ENCODE data around the gene ATP13A1.
A peak's percentile ranks its signal among the peaks of the same experiment; 100 is the strongest.
"Not testable (repeated sequence)": the region's sequence is repeated elsewhere in the genome, so short reads cannot be mapped to it uniquely, and the experiment has no call there.

Gene ATP13A1

DNA sequence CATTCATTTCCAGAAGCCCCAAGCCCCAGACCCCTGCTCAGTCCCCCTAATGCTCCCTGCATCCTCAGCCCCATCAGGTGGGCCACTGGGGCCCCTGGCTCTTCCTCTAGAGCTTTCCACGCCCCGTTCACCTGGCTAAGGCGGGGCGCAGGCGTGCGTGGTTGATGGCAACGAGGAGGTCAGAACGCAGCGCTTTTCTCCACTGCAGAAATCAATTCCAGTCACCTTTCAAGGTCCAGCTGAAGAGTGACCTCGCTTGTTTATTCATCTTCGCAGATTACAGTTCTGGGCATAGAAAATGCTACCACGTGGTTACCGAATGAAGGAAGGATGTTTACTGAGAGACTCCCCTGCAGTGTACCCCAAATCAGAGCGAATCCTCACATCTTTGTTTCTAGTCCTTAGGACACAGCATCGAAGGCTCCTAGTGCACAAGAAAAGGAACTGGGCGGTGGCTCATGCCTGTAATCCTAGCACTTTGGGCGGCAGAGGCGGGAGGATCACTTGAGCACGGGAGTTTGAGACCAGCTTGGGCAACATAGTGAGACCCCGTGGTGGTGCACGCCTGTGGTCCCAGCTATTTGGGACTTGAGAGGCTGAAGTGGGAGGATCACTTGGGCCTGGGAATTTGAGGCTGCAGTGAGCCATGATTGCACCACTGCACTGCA lies 44.2 kb downstream of the ATP13A1 start:
- no peak for DNase-seq

DNA sequence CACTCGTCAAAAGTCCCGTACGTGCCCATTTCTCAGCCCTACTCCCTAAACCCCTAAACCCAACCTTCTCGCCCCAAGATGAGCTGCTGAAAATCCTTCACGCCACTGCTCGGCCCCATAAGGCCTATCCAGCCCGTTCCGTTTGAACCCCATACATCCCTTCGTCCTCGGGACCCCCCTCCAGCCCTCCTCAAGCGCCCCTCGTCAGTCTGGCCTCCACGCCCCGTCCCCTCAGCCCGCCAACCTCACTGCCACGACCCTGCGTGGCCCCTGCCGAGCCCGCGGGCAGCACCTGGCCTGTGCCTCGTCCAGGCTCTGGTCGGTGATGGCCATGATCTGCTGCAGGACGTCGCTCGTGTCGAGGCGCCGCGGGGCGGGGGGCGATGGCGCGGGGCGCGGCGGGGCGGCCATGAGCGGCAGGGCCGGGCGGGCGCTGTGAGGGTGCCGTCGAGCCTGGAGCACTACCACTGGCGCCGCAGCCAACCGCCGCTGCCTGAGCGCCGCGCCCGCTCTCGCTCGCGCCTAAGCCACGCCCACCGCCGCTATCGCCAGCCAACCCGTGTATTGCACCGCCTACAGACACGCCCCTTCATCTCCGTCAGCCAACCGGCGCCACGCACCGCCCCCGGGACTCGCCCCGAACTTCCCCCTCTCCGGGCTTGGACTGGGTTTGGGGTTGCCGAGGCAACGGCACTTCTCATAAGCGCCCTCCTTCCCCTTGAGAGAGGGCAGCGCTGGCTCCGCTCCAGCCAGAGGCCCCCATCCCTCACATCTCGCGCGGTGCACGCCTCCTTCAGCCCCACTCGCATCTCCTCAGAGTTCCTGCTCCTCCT lies 45.0 kb downstream of the ATP13A1 start, which contains the start of gene PBX4:
TSS of gene PBX4 (minus strand) at position 469 of the 833 bp plus-strand sequence. CDS start at position 411, 58 bp downstream.
- DNase-seq, result peak; percentile 93

DNA sequence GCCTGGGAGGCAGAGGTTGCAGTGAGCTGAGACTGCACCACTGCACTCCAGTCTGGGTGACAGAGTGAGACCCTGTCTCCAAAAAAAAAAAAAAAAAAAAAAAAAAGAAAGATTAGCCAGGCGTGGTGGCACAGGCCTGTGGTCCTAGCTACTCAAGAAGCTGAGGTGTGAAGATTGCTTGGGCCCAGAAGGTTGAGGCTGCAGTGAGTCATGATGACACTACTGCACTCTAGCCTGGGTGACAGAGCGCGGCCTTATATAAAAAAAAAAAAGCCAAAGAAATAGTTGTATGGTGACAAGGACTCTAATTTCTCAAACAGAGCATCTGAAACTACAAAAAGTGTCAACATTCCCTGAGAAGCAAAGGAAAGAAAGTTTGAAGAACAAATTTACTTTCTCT lies 48.4 kb downstream of the ATP13A1 start:
- peak; percentile 31 for DNase-seq

DNA sequence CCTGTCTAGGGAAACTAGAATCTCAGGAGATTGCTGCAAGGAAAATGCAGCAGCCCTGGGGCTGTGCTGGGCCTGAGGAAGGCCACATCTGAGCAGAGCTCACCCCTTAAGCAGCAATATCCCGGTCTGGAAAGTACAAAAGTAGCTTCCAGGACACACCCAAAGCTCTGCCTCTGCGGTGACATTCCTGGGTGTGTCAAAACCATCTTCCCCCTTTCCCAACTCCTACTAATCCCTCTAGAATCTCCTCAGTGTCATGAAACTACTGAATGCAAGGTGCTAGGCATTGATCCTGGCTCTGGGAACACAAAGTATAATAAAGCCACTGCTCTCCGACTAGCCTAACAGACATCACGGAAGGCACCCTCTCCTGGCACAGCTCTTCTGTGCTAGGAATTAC lies 50.0 kb downstream of the ATP13A1 start:
- DNase-seq, result no peak

DNA sequence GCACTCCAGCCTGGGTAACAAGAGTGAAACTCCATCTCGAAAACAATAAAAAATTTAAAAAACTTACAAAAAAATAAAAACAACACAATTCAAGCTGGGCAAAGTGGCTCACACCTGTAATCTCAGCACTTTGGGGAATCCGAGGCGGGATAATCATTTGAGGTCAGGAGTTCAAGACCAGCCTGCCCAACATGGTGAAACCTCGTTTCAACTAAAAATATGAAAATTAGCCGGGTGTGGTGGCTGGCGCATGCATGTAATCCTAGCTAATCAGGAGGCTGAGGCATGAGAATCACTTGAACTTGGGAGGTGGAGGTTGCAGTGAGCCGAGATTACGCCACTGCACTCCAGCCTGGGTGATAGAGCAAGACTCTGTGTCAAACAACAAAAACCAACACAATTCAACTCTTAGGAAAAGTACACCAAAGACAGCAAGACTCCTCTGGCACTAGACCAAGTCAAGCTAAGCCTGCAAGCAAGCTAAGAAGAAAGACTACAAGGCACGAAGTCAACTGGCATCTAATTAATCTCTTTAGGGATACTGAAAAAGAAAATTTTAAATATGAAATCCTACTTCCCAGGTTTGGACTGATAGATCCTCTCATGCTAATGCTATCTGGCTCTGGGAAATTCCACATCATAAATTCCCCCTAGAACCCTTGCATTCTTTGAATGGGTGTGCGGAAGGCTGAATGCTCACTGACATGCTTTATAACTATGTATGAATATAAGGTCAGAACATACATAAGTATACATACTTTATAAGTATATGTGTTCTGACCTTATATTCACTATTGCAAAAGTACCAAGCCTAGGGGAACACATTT lies 52.9 kb downstream of the ATP13A1 start:
- no peak for DNase-seq

DNA sequence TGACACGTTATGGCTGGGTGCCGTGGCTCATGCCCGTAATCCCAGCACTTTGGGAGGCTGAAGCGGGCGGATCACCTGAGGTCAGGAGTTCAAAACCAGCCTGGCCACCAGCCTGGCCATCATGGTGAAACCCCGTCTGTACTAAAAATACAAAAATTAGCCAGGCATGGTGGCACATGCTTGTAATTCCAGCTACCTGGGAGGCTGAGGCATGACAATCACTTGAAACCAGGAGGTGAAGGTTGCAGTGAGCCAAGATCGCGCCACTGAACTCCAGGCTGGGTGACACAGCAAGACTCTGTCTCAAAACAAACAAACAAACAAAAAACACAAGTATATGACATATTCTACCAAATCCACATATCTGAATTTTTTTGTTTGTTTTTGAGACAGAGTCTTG lies 56.8 kb downstream of the ATP13A1 start:
- not testable (repeated sequence) for DNase-seq

DNA sequence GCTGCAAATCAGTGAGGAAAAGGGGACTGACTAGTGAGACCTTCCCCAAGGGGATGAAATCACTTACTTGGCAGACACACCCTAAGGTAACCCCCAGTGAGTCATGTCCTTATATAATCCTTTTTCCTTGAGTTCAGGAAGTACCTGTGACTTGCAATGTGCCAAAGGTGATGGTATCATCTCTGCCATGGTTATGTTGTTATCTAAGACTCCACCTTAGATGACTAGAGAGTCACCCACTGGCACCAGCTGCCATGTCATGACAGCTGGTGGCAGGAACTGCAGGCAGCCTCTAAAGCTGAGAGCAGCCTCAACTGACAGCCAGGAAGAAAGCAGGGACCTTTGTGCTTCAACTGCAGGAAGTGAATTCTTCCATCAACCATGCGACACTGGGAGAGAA lies 57.5 kb downstream of the ATP13A1 start:
- DNase-seq, result no peak

DNA sequence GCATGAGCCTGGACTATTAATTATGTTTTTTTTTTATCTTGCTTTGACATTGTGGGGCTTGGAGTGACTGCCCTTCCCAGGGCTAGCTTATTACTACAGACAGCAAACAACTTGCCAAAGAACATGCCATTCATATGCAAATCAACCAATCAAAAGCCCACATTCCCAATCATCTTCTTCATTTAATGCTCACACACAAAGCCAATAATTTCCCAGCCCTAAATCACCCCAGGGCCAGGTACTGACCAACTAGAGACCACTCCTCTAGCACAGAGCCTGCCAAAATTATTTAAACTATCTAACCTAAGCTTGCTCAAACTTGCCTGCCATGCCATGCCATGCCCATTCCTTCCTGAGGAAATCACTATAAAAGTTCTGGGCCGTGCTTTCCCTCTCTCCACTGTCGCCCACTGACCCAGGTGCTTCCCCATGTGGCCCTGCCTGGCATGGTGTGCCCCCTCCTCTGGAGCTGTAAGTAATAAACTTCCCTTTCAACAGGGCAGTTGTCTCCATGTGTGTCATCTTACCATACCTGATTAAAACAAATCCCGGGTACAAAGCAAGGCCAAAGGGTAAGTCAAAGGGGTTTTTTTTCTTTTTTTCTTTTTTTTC lies 60.7 kb downstream of the ATP13A1 start:
- no peak for DNase-seq

DNA sequence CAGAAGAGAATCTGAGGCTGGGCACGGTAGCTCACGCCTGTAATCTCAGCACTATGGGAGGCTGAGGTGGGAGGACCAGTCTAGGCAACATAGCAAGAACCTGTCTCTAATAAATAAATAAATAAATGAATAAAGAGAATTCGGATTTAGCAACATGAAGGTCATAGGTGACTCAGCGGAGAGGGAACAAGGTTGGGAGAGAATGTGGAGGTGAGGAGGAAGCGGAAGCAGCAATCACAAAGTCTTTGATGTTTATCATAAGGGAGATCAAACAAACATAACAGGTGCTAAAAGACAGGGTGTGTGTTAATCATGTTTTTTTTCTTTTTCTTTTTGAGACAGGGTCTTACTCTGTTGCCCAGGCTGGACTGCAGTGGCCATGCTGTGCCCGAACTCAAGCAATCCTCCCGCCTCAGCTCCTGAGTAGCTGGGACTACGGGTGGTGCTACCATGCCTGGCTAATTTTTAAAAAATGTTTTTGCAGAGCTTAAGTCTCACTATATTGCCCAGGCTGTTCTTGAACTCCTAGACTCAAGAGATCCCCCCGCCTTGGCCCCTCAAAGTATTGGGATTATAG lies 61.3 kb downstream of the ATP13A1 start:
- no peak for DNase-seq

DNA sequence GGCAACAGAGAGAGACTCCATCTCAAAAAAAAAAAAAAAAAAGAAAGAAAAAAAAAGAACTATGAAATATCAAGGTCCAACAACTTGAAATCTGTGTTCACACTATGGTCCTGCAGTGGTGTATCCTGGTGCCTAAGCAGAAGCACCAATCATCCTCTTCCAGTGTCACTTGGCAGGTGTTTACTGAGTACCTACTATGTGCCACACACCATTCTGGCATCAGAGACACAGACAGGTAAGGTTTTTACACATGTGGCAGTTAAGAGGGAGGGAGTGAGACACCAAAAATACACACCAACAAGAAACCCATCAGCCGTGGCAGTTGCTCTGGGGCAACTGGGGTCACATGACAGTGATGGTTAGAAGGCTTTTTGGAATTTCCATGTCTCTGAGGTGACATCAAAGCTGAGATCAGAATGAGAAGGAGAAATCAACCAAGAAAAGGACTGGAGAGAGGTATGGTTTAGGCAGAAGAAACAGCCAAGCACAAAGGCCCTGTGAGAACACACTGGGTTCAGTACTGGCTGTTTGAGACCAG lies 62.6 kb downstream of the ATP13A1 start:
- DNase-seq, result no peak

DNA sequence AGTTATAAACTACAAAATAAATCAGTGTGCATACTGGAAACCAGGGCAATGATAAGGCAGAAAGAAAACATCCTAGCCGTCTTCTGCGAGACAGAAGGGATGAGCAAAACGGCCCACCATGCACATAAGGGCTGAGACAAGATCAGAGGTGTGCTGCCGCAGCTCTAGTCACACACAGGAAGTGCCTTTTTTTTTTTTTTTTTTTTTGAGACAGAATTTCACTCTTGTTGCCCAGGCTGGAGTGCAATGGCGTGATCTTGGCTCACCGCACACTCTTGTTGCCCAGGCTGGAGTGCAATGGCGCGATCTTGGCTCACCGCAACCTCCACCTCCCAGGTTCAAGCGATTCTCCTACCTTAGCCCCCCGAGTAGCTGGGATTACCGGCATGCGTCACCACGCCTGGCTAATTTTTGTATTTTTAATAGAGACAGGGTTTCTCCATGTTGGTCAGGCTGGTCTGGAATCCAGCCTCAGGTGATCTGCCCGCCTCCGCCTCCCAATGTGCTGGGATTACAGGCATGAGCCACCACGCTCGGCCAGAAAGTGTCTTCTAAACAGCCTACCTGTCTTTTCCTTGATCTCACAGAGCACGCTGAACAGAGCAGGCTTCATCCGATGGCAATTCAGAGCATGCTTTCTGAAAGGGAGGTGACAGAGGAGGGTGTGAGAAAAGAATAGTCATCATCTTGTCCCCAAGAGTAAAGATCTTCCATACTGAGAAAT lies 64.6 kb downstream of the ATP13A1 start:
- not testable (repeated sequence) for DNase-seq

DNA sequence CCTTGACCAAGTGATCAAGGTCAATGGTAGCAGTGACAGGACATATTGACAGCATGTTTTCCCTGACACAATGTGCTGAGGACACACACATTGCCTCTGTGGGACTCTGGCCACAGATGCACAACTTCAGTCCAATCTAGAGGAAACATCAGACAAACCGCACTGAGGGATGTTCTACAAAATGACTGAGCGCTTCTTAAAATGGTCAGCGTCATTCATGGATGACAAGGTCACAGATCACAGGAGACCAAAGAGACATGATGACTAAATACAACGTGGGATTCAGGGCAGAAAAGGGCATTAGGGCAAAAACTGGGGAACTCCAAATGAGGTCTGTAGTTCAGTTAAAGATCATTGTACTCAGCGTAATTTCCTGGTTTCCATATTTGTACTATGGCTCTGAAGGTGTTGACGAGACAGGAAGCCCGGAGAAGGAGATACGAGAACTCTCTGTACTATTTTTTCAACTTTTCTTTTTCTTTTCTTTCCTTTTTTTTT lies 65.6 kb downstream of the ATP13A1 start:
- no peak for DNase-seq
